ENCODE results near the gene SH3PXD2A. TPM values are rescaled to one million over a fixed set of nuclear protein-coding genes. Genes with fewer than 3 reads are reported as not detected.

The SH3PXD2A gene
- total and polyA plus RNA-seq, 2 donors (not counting 1 experiment from before 2014, with no cell fraction given): 3.2 to 33.5 TPM

GRCh38 chr10:103546401-103546800 lies 309.0 kb downstream of the SH3PXD2A start:
- H3K27me3 Mint-ChIP-seq: no peaks in the 10 kb centered on the region
- H3K9me3 Mint-ChIP-seq (ENCODE audit: insufficient read depth): no peaks in the 10 kb centered on the region
- intact Hi-C loops (cut with micrococcal nuclease): no loop called here
- H3K4me2 ChIP-seq (replicated peaks; ENCODE audit: low read depth, low read length, poor library complexity, severe bottlenecking): no peak overlapping the region
- H3K4me3 Mint-ChIP-seq: no peak overlapping the region
- ChIA-PET CTCF (interaction anchor here (1.0 kb wide), 1 partner anchor 18 kb away, joined by 3 read pairs; no protein-coding TSS in a partner anchor), POLR2A (interaction anchor here (0.7 kb wide), 1 partner anchor 41 kb away, joined by 3 read pairs; no protein-coding TSS in a partner anchor)
- no peak overlapping the region for H3K9ac ChIP-seq (ENCODE audit: low read length)
- no peak overlapping the region for H3K4me3 ChIP-seq (ENCODE audit: control extremely low read depth in 1 of 5, extremely low read depth in 1 of 5, insufficient read depth in 1 of 5, low read depth in 2 of 5, low read length in 4 of 5)
- WGBS (ENCODE audit: insufficient coverage): 93% methylated on average over 1 of the region's 1 CpG
- peaks cover 0 to 7% (median 3%) of the 10 kb centered on the region in 4 experiments for H3K27me3 ChIP-seq (replicated peaks in 1 of 4; ENCODE audit: control extremely low read depth in 1 of 4, control insufficient read depth in 3 of 4, insufficient read depth in 4 of 4, low read length in 3 of 4)
- peaks cover 26% of the 10 kb centered on the region for H3K4me1 Mint-ChIP-seq
- H3K27ac ChIP-seq (ENCODE audit: low read length in 2 of 2): no peak overlapping the region
- peaks cover 10 to 25% of the 10 kb centered on the region in 2 donors for H3K4me1 ChIP-seq (ENCODE audit: control insufficient read depth in 2 of 2, insufficient read depth in 2 of 2, low read length in 2 of 2)
- ATAC-seq (ENCODE audit: low read depth) (no peak), DNase-seq (no peak)
- H3K79me2 ChIP-seq (ENCODE audit: control insufficient read depth, insufficient read depth, low read length): no peaks in the 10 kb centered on the region
- TF ChIP-seq EZH2 (IDR thresholded peaks at IDR 0.05; ENCODE audit: borderline replicate concordance, insufficient read depth, low read depth, low read length, poor library complexity, severe bottlenecking): no peak
- TF ChIP-seq CTCF (IDR thresholded peaks at IDR 0.05): no peak
- H3K9me3 ChIP-seq (ENCODE audit: control extremely low read depth in 1 of 3, control insufficient read depth in 2 of 3, insufficient read depth in 1 of 3, low read length in 2 of 3): peaks cover 0 to 3% (median 0%) of the 10 kb centered on the region in 3 donors
- no peaks in the 10 kb centered on the region for H3K36me3 ChIP-seq (replicated peaks in 1 of 2; ENCODE audit: control extremely low read depth in 1 of 2, control insufficient read depth in 1 of 2, extremely low read depth in 1 of 2, insufficient read depth in 2 of 2, low read length in 1 of 2)
- H4K20me1 ChIP-seq (ENCODE audit: control insufficient read depth, insufficient read depth, low read length, poor library complexity, severe bottlenecking): no peaks in the 10 kb centered on the region
- no peak overlapping the region for H3K27ac Mint-ChIP-seq
- H2AFZ ChIP-seq (ENCODE audit: insufficient read depth, low read depth, low read length, poor library complexity, severe bottlenecking): no peak overlapping the region

GRCh38 chr10:103545771-103546281 lies 309.6 kb downstream of the SH3PXD2A start:
- no peak overlapping the region for H3K4me2 ChIP-seq (replicated peaks; ENCODE audit: low read depth, low read length, poor library complexity, severe bottlenecking)
- H3K4me1 ChIP-seq (ENCODE audit: control insufficient read depth in 2 of 2, insufficient read depth in 2 of 2, low read length in 2 of 2): peaks cover 10 to 25% of the 10 kb centered on the region in 2 donors
- WGBS (ENCODE audit: insufficient coverage): 87% methylated on average over 4 of the region's 4 CpGs
- no peak overlapping the region for H3K27ac ChIP-seq (ENCODE audit: low read length in 2 of 2)
- intact Hi-C loops (cut with micrococcal nuclease): no loop called here
- H2AFZ ChIP-seq (ENCODE audit: insufficient read depth, low read depth, low read length, poor library complexity, severe bottlenecking): no peak overlapping the region
- no peaks in the 10 kb centered on the region for H3K36me3 ChIP-seq (replicated peaks in 1 of 2; ENCODE audit: control extremely low read depth in 1 of 2, control insufficient read depth in 1 of 2, extremely low read depth in 1 of 2, insufficient read depth in 2 of 2, low read length in 1 of 2)
- TF ChIP-seq CTCF (IDR thresholded peaks at IDR 0.05): no peak
- no peak for TF ChIP-seq EZH2 (IDR thresholded peaks at IDR 0.05; ENCODE audit: borderline replicate concordance, insufficient read depth, low read depth, low read length, poor library complexity, severe bottlenecking)
- ChIA-PET POLR2A (no interaction called here), CTCF (no interaction called here)
- Mint-ChIP-seq H3K9me3 (ENCODE audit: insufficient read depth) (no peaks in the 10 kb centered on the region), H3K4me1 (peaks cover 28% of the 10 kb centered on the region), H3K27me3 (peaks cover 5% of the 10 kb centered on the region), H3K27ac (no peak overlapping the region), H3K4me3 (no peak overlapping the region)
- no peaks in the 10 kb centered on the region for H4K20me1 ChIP-seq (ENCODE audit: control insufficient read depth, insufficient read depth, low read length, poor library complexity, severe bottlenecking)
- peaks cover 0 to 3% (median 0%) of the 10 kb centered on the region in 3 donors for H3K9me3 ChIP-seq (ENCODE audit: control extremely low read depth in 1 of 3, control insufficient read depth in 2 of 3, insufficient read depth in 1 of 3, low read length in 2 of 3)
- ATAC-seq (ENCODE audit: low read depth) (no peak), DNase-seq (no peak)
- no peaks in the 10 kb centered on the region for H3K79me2 ChIP-seq (ENCODE audit: control insufficient read depth, insufficient read depth, low read length)
- H3K4me3 ChIP-seq (ENCODE audit: control extremely low read depth in 1 of 5, extremely low read depth in 1 of 5, insufficient read depth in 1 of 5, low read depth in 2 of 5, low read length in 4 of 5): no peak overlapping the region
- peaks cover 0 to 7% (median 4%) of the 10 kb centered on the region in 4 experiments for H3K27me3 ChIP-seq (replicated peaks in 1 of 4; ENCODE audit: control extremely low read depth in 1 of 4, control insufficient read depth in 3 of 4, insufficient read depth in 4 of 4, low read length in 3 of 4)
- H3K9ac ChIP-seq (ENCODE audit: low read length): no peak overlapping the region
